ENCODE measurements around the gene GPR141.
"Not testable (repeated sequence)": the region's sequence is repeated elsewhere in the genome, so short reads cannot be mapped to it uniquely, and the experiment has no call there.

Gene GPR141

DNA sequence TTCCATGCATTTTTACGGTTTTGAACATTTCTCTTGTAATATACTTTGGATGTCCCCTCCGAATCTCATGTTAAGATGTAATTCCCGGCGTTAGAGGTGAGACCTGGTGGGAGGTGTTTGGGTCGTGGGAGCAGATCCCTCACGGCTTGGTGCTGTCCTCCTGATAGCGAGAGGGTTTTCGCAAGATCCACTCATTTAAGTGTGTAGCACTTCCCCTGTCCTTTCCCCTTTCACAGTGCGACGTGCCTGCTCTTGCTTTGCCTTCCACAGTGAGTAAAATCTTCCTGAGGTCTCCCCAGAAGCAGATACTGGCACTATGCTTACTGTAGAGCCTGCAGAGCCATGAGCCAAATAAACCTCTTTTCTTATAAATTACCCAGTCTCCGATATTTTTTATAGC lies 6.6 kb downstream of the GPR141 start:
- DNase-seq: no peak

DNA sequence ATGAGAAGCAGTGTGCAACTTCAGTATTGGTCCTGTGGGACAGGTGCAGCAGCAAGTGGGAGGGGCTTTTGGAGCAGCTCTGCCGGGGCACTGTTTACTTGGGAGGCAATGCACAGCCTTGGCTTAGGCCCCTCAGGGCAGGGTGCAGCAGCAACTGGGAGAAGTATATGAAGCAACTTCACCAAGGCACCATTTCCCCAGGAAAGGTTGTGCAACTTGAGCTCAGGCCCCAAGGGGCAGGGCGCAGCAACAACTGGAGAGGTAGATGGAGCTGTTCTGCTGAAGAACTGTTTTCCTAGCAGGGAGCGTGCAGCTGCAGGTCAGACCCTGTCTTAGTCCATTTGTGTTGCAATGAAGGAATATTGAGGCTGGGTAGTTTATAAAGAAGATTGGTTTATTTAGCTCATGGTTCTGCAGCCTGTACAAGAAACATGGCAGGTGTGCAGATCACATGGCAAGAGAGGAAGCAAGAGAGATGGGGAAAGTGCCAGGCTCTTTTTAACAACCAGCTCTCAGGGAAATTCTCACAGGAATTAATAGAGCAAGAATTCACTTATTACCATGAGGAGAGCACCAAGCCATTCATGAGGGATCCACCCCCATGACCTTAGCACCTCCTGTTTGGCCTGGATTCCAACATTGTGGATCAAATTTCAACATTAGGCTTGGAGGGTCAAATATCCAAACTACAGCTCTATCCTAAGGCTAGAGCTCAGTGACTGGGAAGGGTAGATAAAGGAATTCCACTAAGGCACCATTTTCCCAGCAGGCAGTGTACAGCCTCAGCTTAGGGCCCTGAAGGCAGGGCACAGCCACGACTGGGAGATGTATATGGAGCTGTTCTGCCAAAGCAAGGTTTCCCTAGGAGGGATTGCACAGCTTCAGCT lies 10.9 kb downstream of the GPR141 start:
- no peak for DNase-seq

DNA sequence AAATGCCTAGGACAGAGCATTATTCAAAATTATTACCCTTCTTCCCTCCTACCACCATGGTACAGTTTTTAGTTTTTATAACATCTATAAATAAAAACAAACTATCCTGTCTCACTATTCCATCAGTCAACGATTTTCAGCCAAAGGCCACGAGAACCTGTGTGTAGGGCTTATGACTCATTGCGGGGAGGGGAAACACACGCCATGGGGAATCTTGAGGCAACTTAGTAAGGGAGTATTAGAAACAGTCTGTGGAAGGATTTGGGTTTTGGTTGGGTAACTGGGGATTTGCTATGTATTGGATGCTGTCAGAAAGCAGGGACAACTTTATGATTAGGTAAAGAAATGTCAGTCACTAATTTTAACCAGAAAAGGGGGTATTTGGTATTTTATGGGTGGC lies 14.7 kb downstream of the GPR141 start:
- no peak for DNase-seq

- DNase-seq: no peak
Measured at GRCh38 chr7:37698782-37699181, 15.2 kb downstream of the GPR141 start.

GRCh38 chr7:37701769-37702168 lies 18.2 kb downstream of the GPR141 start:
- no peak for DNase-seq

- DNase-seq: no peak
Measured at GRCh38 chr7:37703361-37703760, 19.8 kb downstream of the GPR141 start.

- DNase-seq: not testable (repeated sequence)
Measured at GRCh38 chr7:37704328-37704833, 20.8 kb downstream of the GPR141 start.

- DNase-seq: no peak
Measured at GRCh38 chr7:37705976-37706375, 22.4 kb downstream of the GPR141 start.

DNA sequence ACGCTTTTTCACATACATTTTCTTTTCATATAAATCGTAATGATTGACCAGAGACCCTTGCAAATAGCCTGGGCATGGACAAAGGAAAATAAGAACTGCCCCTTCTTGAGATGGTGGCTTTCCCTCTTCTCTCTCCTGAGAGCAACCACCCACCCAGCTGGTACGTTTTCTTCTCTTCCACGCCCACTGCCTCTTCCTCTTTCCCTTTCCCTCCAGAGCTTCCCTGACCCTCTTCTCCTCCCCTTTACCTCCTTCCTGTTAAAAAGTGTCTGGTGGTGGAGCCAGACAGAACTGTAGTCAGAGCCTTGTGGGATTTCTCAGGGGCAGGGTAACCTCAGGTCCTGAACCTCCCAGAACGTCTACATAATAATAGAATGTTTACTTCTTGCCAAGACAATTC lies 23.2 kb downstream of the GPR141 start:
- DNase-seq: no peak

DNA sequence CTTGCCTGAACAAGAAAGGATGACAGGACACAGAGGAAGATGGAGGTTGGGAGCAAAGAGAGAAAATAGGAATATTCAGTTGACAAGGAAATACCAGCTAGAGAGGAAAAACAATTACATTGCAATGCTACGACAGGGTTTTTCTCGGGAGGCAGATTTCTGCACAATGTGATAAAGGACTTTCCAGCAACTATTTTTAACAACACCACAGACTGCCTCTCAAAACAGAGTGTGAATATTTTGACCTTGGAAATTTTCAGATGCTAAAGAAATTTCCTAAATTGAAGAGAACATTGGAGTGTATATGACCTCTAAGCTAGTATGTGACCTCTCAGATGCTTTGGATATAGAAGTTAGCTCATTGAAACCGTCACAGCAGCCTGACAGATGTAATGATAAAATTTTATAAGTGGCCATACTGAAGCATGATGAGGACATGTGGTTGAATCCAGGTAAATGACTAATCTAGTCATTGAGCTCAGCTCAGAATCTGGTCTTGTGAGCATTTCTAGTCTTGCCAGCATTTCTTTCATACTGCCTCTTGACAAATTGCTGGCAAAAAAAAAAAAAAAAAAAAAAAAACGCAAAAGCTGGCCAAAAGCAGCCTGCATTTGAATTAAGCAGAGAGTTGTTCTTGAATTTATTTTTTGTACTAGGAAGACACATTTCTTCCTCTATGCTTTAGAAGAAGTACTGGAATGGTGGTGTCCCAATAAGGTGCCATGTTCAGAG lies 24.4 kb downstream of the GPR141 start:
- no peak for DNase-seq

- no peak for DNase-seq
Measured at GRCh38 chr7:37709631-37710509, 26.3 kb downstream of the GPR141 start.

DNA sequence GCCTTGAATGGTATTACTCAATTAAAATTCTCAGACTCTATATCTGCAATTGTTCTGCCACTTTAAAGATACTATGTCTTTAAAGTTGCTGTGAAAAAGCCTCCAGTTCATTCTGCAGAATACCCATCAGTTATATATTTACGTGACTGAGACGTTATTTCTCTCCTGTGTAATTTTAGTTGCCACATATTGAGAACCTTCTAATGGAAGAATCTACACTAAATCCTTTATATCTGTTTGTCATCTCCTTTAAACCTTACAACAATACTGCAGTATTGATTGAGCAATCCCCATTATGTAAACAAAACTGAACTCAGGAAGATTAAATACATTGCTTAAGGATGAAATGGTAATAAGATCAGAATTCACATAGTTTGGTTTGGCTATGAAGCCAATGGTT lies 30.0 kb downstream of the GPR141 start:
- no peak for DNase-seq

- no peak for DNase-seq
Measured at GRCh38 chr7:37714606-37715005, 31.0 kb downstream of the GPR141 start.

- DNase-seq: no peak
Measured at GRCh38 chr7:37718585-37718984, 35.0 kb downstream of the GPR141 start.

- no peak for DNase-seq
Measured at GRCh38 chr7:37719077-37719476, 35.5 kb downstream of the GPR141 start.

- DNase-seq: no peak
Measured at GRCh38 chr7:37724732-37725131, 41.2 kb downstream of the GPR141 start.

DNA sequence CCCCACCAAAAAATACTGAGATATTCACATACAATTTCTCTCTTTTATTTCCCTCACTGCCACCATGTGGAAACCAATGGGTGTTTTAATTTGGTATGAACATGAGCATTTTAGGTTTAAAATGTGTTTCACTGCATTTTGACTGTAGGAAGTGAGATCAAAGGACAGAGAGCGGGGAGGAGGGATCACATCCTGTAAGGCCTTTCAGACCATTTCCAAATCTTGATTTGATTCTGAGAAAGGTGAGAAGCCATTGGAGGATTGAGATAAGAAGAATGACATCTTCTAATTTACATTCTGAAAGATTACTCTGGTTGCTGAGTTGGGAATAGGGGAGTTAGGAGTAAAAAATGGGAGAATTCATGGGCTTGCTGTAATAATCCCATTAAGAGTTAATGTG lies 42.5 kb downstream of the GPR141 start:
- DNase-seq: no peak

GRCh38 chr7:37728747-37729146 lies 45.2 kb downstream of the GPR141 start:
- DNase-seq: no peak

DNA sequence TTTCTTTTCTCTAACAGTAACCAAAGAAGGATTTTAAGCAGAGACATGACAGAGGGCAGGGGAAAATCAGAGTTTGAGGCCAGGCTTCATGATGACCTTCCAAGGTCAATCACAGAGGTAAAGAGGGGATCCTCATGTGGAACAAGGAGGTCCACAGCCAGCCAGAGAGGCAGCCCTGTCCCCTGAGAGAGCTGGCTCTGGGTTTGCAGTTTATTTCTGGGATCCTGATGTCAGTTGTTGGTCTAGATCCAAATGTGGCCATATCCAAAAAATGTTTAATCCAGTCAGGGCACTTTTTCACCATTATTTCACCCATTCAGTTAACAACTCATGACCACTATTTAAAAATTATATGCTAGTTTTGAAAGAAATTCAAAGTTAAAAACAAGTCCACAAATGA lies 45.6 kb downstream of the GPR141 start:
- DNase-seq: no peak

DNA sequence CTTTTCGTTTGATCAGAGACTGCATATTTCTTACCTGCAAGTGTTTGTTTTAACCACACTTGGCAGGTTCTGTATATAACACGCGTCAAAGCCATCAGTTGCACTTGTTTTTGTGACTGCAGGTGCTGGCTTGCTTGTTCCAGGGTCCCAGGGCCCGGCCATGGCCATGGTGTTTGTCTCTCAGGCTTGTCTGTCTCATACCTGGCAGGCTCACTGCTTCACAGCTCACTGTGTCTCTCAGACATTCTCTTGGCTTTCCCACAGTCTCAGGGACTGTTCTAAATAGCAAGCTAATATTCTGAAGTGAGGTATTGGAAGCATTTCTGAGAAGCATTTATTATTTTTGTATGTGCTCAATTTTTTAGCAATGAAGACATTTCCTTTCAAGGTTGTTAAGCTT lies 46.9 kb downstream of the GPR141 start:
- no peak for DNase-seq

- no peak for DNase-seq
Measured at GRCh38 chr7:37732253-37732652, 48.7 kb downstream of the GPR141 start.

DNA sequence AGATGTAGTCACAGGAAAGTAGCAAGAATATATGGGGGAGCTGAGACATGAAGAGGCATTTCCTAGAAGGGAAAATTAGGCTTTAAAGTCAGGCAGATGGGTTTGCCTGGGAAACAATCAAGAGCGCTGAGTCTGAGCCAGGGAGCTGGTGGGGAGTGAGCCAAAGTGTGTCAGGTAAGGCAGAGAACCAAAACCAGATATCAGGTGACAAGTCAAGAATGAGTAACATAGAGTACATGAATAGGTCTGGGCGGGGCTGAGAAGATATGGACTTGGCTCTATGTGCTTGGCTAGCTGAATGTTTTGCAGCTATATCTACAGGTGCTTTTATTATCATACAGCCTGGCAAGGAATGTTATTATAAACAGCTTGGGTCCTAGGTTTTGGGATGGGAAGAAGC lies 49.3 kb downstream of the GPR141 start:
- no peak for DNase-seq

GRCh38 chr7:37735196-37735595 lies 51.6 kb downstream of the GPR141 start:
- DNase-seq: no peak

Measured in NCI-H2081 treated with DMSO at 0.1 percent for 48 hours (cell line).